Esophagus squamous epithelium (tissue), 5 donors: ENCODE data around the gene RANBP1. TPM values are rescaled to one million over a fixed set of nuclear protein-coding genes. Genes with fewer than 3 reads are reported as not detected.

ENCODE experiments used
- DNase-seq: peaks from one replicate; lab custom pipeline; 2025; lab: John Stamatoyannopoulos, UW
- H3K27ac ChIP-seq, 4 donors: fragments of 200-600 bp; sonication (generic); one replicate each; pipeline ENCODE4 v1.5.1; 2016 to 2019; ENCODE audit warnings: mild to moderate bottlenecking in 1 of 4
- H3K27me3 ChIP-seq, 4 donors: fragments of 200-600 bp; sonication (generic); 1 replicate in 3 of 4; 2 replicates in 1 of 4; pipeline versions ENCODE4 v1.5.1 to v1.6.0; 2017 to 2021; ENCODE audit warnings: antibody characterized with exemption in 1 of 4
- H3K36me3 ChIP-seq, 3 donors: fragments of 200-600 bp; sonication (generic); one replicate each; pipeline ENCODE4 v1.5.1; 2016 to 2019
- H3K4me1 ChIP-seq, 3 donors: fragments of 200-600 bp; sonication (generic); one replicate each; pipeline ENCODE4 v1.5.1; 2017 to 2019
- H3K4me3 ChIP-seq, 4 donors: fragments of 200-600 bp; sonication (generic); 1 replicate in 3 of 4; 2 replicates in 1 of 4; pipeline ENCODE4 v1.5.1; 2016 to 2019; ENCODE audit warnings: mild to moderate bottlenecking in 2 of 4, moderate library complexity in 1 of 4
- H3K9me3 ChIP-seq, 3 donors: fragments of 200-600 bp; sonication (generic); one replicate each; pipeline ENCODE4 v1.5.1; 2016 to 2019
- CTCF ChIP-seq, 6 experiments: fragments of 450-650 bp in 4 of 6; fragments of 200-600 bp in 2 of 6; sonication (generic) in 2 of 6; IDR thresholded peaks; one replicate each; pipeline ENCODE4 v1.5.1; 2016 to 2019; ENCODE audit warnings: antibody characterized with exemption in 6 of 6, mild to moderate bottlenecking in 4 of 6, moderate library complexity in 4 of 6
- POLR2A ChIP-seq, 4 donors: fragments of 450-650 bp; IDR thresholded peaks; one replicate each; pipeline ENCODE4 v1.6.1; 2017; ENCODE audit warnings: antibody characterized with exemption in 4 of 4, mild to moderate bottlenecking in 4 of 4, moderate library complexity in 3 of 4
- WGBS, 2 donors: methylation state at CpG; one replicate each; pipeline ENCODE4 v1.1.5; 2018; 5-methylcytosine and 5-hydroxymethylcytosine counted together
- intact Hi-C: fragments of 100-400 bp; cut with DNase I; formaldehyde crosslinking; loops from one replicate; pipeline ENCODE4 v1.15.0; 2022
- total RNA-seq, 4 donors: library from RNA; depleted of rRNA; stranded (reverse); fragments of >200 nt; gene quantifications; one replicate each; pipeline ENCODE4 v1.1.0, GENCODE V29; 2016
- donor health status: DM: yes; HTN: yes; CAD: no.

RANBP1 gene
- total RNA-seq, 4 donors from 2014 or later = 178 to 358 (median 212) TPM

- Histone ChIP-seq H3K27me3 (no peaks in the 10 kb centered on the region), H3K4me1 (peaks cover 26 to 59% (median 54%) of the 10 kb centered on the region in 3 donors), H3K9me3 (no peaks in the 10 kb centered on the region), H3K4me3 (no peak overlapping the region), H3K27ac (no peak overlapping the region), H3K36me3 (peaks cover 0 to 40% (median 4%) of the 10 kb centered on the region in 3 donors)
- intact Hi-C loops = no loop called here
- no peak for DNase-seq
- TF ChIP-seq CTCF (IDR thresholded peaks at IDR 0.05) (no peak), POLR2A (IDR thresholded peaks at IDR 0.05) (no peak)
- 36 to 43% methylated on average over 3 to 10 of the region's 26 CpGs for WGBS, 2 donors
These were observed 21.9 kb downstream of the RANBP1 start for GRCh38 chr22:20137671-20138416.

- Histone ChIP-seq H3K27me3 (no peaks in the 10 kb centered on the region), H3K4me3 (no peak overlapping the region), H3K36me3 (peaks cover 0 to 45% (median 4%) of the 10 kb centered on the region in 3 donors), H3K4me1 (peaks cover 22 to 59% (median 49%) of the 10 kb centered on the region in 3 donors), H3K27ac (no peak overlapping the region), H3K9me3 (no peaks in the 10 kb centered on the region)
- WGBS, 2 donors = 10 to 48% methylated on average over 2 of the region's 4 CpGs
- TF ChIP-seq POLR2A (IDR thresholded peaks at IDR 0.05) = no peak
- no peak for TF ChIP-seq CTCF (IDR thresholded peaks at IDR 0.05)
- intact Hi-C loops = no loop called here
- DNase-seq = no peak
These were observed 22.5 kb downstream of the RANBP1 start for GRCh38 chr22:20138417-20138738.

- H3K27ac ChIP-seq = no peak overlapping the region
- 90 to 96% methylated on average over 7 to 9 of the region's 16 CpGs for WGBS, 2 donors
These were observed 23.0 kb downstream of the RANBP1 start for GRCh38 chr22:20138868-20139267.

DNA sequence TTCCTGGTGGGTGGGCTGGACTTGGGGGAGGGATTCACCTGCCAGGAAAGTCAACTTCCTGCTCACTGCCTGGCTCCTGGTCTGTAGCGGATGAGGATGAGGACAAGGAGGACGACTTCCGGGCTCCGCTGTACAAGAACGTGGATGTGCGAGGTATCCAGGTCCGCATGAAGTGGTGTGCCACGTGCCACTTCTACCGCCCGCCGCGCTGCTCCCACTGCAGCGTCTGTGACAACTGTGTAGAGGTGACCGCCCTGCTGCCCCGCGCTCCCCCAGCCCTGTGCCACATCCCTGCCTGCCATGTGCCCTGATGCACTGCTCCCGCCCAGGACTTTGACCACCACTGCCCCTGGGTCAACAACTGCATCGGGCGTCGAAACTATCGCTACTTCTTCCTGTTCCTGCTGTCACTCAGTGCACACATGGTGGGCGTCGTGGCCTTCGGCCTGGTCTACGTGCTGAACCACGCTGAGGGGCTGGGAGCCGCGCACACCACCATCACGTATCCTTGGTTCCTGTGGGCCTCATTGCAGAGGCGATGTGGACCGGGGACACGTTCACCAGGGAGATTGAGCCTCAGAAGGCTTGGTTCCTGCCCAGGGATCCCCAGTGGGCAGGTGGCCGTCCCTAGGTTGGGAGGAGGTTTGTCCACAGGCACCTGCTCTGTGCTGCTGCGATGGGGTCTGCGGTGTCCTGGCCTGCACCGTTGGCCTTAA, 23.6 kb downstream of the RANBP1 start:
- Histone ChIP-seq H3K9me3 (no peaks in the 10 kb centered on the region), H3K27me3 (no peaks in the 10 kb centered on the region), H3K4me1 (peaks cover 16 to 50% (median 37%) of the 10 kb centered on the region in 3 donors), H3K36me3 (peaks cover 0 to 55% (median 4%) of the 10 kb centered on the region in 3 donors), H3K27ac (no peak overlapping the region), H3K4me3 (no peak overlapping the region)
- no peak for DNase-seq
- TF ChIP-seq POLR2A (IDR thresholded peaks at IDR 0.05) (no peak), CTCF (IDR thresholded peaks at IDR 0.05) (no peak)
- 93 to 95% methylated on average over 15 to 31 of the region's 36 CpGs for WGBS, 2 donors
- intact Hi-C loops = no loop called here

More at GRCh38 chr22:20138868-20139267, 23.0 kb downstream of the RANBP1 start:
- Histone ChIP-seq H3K4me1 (peaks cover 20 to 57% (median 44%) of the 10 kb centered on the region in 3 donors), H3K27me3 (no peaks in the 10 kb centered on the region), H3K9me3 (no peaks in the 10 kb centered on the region), H3K36me3 (peaks cover 0 to 50% (median 4%) of the 10 kb centered on the region in 3 donors), H3K4me3 (no peak overlapping the region)
- TF ChIP-seq POLR2A (IDR thresholded peaks at IDR 0.05) (no peak), CTCF (IDR thresholded peaks at IDR 0.05) (no peak)
- no peak for DNase-seq
- intact Hi-C loops = no loop called here

DNA sequence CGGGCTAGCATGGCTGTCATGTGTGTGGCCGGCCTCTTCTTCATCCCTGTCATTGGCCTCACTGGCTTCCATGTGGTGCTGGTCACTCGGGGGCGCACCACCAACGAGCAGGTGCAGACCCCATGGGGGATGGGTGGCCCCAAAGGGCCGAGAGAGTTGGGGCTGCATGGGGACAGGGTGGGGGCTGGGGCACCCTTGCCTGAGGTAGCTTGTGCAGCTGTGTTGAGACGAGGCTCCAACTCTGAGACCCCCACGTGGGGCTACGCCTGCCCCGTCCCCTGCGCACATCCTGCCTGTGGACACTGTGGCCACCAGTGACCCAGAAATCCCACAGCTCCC, 24.2 kb downstream of the RANBP1 start:
- peaks cover 16 to 45% (median 32%) of the 10 kb centered on the region in 3 donors for H3K4me1 ChIP-seq
- no peaks in the 10 kb centered on the region for H3K9me3 ChIP-seq
- intact Hi-C loops = no loop called here
- no peak overlapping the region for H3K4me3 ChIP-seq
- H3K27ac ChIP-seq = no peak overlapping the region
- no peaks in the 10 kb centered on the region for H3K27me3 ChIP-seq
- no peak for TF ChIP-seq CTCF (IDR thresholded peaks at IDR 0.05)
- no peak for TF ChIP-seq POLR2A (IDR thresholded peaks at IDR 0.05)
- DNase-seq = no peak
- 100% methylated on average over 2 of the region's 11 CpGs; no CpG with 5 or more reads in 1 of the 2 donors for WGBS, 2 donors
- H3K36me3 ChIP-seq = peaks cover 0 to 61% (median 4%) of the 10 kb centered on the region in 3 donors
